GM19467 (cell line): ENCODE results near the gene MAIP1.

Experiments
- ATAC-seq: cut with Tn5 transposase; IDR thresholded peaks from one replicate; pipeline ENCODE4 v1.9.1; 2021; ENCODE audit warnings: mild to moderate bottlenecking, moderate library complexity; ENCODE audit not compliant: unreplicated experiment

Gene MAIP1

DNA sequence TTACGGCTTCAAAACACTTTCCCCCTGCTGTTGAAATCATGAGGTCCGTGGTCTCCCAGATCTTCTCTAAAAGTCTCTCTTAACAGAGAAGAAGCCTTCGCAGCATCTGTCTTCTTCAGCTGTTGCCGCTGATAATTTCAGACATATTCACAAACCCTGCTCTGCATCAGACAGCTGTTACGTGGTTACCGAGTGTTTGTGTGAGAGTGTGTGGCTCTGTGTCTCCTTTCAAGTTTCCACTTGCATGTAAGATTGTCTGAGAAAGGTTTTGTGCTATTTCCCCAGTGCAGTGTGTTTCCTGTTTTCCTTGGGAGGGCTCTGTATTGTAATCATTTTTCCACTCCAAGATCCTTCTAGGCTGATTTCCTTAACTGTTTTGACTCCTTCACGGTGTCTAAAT is 32.8 kb downstream of the MAIP1 start:
- ATAC-seq: no peak

DNA sequence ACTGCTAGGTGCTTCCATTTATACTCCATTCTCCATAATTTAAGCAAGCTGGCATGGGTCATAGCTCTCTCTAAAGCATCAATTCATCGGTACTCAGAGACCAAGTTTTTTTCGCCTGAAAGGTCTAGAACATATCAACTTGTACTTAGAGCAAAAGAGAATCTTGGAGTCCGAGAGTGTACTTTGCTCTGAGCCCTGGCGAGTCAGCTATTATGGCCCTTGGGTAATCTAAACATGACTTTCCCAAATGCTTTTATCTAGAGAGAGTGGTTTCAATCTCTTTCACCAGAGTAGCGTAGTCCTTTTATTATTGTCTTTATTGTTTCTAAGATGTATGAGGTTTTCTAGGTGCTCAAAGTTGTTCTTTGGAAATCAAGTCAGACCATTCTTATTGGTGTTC is 34.4 kb downstream of the MAIP1 start:
- ATAC-seq: no peak

DNA sequence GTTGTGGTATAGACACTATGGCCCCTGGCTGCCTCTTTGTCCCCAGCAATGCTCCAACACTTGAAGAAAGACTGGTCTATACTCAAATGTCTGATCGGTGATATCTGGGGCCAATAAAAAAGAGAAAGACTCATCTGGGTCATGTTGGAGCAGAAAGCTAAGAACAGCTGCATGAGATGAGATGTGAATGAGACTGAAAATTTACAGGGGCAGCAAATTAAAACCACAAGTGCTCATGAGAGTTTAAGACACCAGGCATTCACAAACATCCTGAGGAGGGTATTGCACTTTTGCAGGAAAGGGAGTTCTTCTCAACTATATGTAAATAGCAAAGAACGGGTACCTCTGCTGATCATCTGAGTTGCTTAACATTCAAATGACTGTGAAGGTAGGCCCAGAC is 36.3 kb downstream of the MAIP1 start:
- no peak for ATAC-seq

DNA sequence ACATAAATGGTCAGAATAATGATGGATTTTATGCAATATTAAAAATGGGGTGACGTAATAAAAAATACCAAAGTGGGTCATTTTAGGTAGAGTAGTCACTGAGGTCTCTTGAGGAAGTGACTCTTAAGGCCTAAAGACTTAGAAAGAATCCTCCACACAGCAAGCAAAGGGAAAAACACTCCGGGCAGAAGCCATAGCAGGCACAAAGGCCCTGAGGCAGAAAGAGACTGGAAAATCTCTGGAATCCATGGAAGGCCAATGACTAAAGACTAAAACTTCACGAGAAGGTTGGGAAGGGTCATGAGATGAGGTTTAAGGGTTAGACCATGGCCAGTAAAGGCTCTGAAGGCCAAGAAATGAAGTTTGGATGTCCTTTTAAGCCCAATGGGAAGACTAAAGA is 36.9 kb downstream of the MAIP1 start:
- ATAC-seq: no peak

DNA sequence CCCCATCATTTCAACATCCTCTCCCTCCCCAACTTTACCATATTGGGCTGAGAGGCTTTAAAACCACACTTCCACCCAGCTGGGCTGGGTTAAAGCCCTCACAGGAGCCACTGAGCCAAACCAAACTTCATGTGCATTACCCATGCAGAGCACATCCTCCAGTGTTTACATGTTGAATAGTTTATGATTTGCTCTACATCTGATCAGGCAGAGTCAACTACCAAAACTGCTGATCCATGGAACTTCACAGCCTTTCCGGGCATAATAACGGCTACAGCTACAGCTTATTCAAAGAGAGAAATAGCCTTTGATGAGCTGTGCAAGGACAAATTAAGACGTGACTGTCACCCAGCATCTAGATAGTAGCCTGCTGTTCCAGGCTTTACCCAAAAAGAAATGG is 39.0 kb downstream of the MAIP1 start:
- no peak for ATAC-seq

DNA sequence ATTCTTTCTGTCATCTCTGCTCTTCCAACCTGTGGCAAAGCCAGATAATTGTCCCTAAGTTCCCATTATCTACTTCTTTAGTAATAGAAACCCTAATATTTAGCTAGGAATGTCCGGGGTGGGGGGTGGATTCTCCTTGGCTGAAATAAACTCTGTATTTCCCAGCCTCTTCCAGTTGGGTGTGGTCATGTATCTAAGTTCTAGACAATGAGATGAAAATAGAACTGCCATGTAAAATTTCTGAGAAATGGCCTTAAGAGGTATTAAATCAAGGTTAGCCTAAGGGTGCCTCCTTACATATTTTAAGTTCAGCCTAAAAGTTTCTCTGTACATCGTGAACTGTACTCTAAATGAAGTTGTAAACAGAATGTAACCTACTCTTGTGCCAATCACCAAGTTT is 39.5 kb downstream of the MAIP1 start:
- no peak for ATAC-seq

DNA sequence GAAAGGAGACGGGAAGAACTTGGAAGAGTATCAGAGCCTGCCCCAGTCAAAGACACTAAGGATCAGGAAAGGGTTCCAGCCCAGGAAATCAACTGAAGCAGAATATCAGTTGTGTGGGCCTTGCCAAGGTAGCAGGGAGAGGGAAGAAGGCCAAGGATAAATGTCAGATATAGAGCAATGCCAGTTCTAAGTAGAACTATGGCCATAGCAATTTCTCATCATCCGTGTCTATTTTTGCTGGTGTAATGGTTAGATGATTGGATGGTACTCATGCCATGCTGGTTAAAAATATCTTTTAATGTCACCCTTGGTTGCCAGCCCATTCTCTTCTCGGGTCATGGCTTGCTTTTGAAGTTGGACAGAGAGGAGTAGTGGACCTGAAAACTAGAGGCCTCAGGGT is 41.9 kb downstream of the MAIP1 start:
- ATAC-seq: no peak

DNA sequence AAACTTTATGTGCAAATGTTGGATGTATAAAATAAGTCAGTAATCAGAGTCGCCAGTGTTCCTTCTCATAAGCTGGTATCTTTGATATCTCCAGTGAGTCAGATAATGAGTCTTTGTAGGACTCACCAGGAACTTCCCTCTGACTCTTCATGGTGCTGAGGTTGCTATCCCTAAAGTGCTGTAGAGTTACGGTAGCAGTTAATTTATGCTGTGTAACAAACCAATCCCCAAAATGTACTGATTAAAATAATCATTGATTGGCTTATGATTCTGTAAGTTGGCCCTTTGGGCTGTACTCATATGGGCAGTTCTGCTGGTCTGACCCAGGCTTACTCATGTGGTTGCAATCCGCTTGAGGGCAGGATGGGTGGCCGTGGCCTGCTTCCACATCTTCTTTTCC is 43.8 kb downstream of the MAIP1 start:
- no peak for ATAC-seq

DNA sequence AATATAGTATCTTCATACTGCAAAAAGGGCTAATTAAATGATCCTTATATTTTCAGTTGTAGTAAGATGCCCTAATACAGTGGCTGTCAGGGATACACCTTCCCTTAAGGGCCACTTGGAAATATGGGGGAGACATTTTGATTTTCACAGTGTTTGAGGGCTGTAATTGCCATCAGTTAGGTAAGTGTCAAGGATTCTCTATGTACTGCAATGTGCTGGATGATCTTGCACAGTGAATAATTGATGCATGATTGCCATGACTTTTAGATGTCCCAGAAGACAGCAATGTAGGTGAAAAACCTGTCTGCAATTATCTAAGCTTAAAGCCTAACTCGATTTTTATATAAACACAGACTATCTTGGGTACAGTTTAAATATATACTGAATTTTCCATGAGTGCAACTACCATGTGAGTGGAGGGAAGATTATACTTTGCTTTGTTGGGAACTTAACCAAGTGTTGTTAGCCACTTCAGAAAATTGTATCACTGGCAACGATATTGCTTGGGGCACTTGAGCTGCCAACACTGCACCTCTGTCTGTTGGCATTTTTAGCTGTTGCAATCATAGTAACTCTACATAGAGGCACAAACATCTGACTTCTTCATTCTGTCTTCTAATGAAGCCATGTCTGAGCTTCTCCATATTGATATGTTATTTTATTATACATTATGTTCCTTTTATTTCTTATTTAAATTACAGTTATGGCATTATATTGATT is 45.2 kb downstream of the MAIP1 start:
- no peak for ATAC-seq

DNA sequence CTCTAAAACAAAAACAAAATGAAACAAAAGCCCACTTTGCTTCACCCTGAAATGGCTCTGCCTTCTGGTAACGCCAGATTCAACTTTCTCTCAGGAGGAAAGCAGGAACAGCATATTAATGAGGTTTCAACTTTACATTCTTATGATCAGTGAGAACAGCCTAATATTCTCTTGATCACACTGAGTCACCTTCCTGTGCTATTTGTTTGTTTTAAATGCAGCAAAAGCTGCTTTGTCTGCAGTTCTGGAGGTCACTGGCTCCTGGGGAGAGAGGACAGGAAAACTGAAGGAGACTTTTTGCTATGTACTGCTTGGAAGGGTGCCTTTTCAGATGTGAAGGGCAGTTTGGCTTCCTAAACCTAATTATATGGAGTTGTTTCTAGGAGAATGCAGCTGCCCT is 48.1 kb downstream of the MAIP1 start:
- no peak for ATAC-seq

DNA sequence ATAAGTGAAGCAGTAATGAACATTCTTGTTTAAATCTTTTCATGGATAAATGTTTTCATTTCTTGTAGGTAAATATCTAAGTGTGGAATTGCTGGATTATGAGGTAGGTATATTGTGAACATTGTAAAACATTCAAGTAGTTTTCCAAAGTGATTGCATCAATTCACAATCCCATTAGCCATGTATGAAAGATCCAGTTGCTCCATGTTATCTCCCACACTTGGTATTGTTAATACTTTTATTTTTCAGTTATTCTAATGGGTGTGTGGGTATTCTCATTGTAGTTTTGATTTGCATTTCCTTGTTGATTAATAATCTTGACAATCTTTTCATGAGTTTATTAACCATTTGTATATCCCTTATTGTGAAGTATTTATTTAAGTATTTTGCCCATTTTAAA is 50.3 kb downstream of the MAIP1 start:
- no peak for ATAC-seq

DNA sequence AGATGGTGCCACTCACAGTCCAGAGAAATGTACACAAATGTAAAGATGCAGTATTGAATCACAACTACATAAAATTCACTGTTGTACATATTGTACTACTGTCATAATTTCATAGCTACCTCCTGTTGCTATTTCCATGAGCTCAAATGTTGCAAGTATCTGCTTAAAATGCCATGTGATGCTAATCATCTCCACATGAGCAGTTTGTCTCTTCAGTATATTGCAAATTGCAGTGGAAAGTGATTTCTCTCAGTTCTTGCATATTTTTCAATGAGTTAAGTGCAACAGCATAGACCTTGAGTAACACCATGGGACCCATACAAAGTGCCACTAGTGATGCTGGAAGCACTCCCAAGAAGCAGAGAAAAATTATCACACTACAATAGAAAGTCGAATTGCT is 51.9 kb downstream of the MAIP1 start:
- no peak for ATAC-seq

DNA sequence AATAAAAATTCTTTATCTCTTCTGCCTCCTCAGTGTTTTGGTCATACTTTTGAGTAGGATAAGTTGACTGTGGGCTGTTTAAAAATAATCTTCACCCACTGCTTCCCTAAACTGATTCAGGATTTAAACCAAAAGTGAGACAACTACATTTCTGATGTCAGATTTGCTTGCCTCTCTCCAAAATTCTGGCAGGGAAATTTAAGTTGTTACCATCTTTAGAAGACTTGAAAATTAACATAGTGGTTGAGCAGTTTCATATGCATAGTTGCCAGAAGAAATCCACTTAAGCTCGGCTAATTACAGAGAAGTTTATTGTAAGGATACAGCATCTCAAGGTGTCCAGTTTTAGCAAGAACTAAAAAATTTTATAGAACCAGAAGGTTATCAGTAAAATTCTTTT is 57.0 kb downstream of the MAIP1 start:
- no peak for ATAC-seq
